CD4-positive, alpha-beta T cell treated with Interleukin-6 for 4 hours (primary cell): ENCODE results near the gene ERVK3-1.
"Not testable (repeated sequence)": the region's sequence is repeated elsewhere in the genome, so short reads cannot be mapped to it uniquely, and the experiment has no call there.

ENCODE experiments used
- DNase-seq: peaks from one replicate; pipeline ENCODE4 v3.0.0-alpha.2; 2020; ENCODE audit warnings: mixed read lengths

Gene ERVK3-1

GRCh38 chr19:58305932-58306323, 751 bp downstream of the ERVK3-1 start:
- no peak for DNase-seq

- DNase-seq, result no peak
These were observed 2.6 kb downstream of the ERVK3-1 start for GRCh38 chr19:58307736-58308135.

- not testable (repeated sequence) for DNase-seq
These were observed 5.5 kb downstream of the ERVK3-1 start for GRCh38 chr19:58310685-58311084.

GRCh38 chr19:58311345-58311865, 6.2 kb downstream of the ERVK3-1 start:
- DNase-seq, result no peak

GRCh38 chr19:58315580-58315979, 10.4 kb downstream of the ERVK3-1 start:
- DNase-seq, result no peak

- DNase-seq, result peak; percentile 7
These were observed 12.4 kb downstream of the ERVK3-1 start for GRCh38 chr19:58317476-58318072.

- DNase-seq, result no peak
These were observed 13.1 kb downstream of the ERVK3-1 start for GRCh38 chr19:58318297-58318696.

GRCh38 chr19:58319241-58319640, 14.1 kb downstream of the ERVK3-1 start:
- DNase-seq, result no peak

- no peak for DNase-seq
These were observed 20.3 kb downstream of the ERVK3-1 start for GRCh38 chr19:58325311-58326022.

GRCh38 chr19:58326501-58326913, 21.3 kb downstream of the ERVK3-1 start:
- DNase-seq, result no peak

- peak; percentile 91 for DNase-seq
These were observed 21.9 kb downstream of the ERVK3-1 start, which contains the start of gene ZSCAN22 for GRCh38 chr19:58326914-58327726. Gene ZSCAN22 (plus strand): TSS chr19:58326994. CDS start chr19:58334803, 7,809 bp downstream.

- peak; percentile 30 for DNase-seq
These were observed 23.8 kb downstream of the ERVK3-1 start for GRCh38 chr19:58328999-58329398.

- no peak for DNase-seq
These were observed 25.3 kb downstream of the ERVK3-1 start for GRCh38 chr19:58330458-58330857.

GRCh38 chr19:58332697-58333096, 27.5 kb downstream of the ERVK3-1 start:
- DNase-seq, result no peak

- DNase-seq, result no peak
These were observed 29.6 kb downstream of the ERVK3-1 start for GRCh38 chr19:58334691-58335249.

GRCh38 chr19:58335630-58336029, 30.5 kb downstream of the ERVK3-1 start:
- DNase-seq, result no peak

GRCh38 chr19:58336216-58336615, 31.0 kb downstream of the ERVK3-1 start:
- no peak for DNase-seq

- no peak for DNase-seq
These were observed 31.6 kb downstream of the ERVK3-1 start for GRCh38 chr19:58336820-58337219.

- no peak for DNase-seq
These were observed 33.2 kb downstream of the ERVK3-1 start for GRCh38 chr19:58338336-58338735.

- no peak for DNase-seq
These were observed 33.8 kb downstream of the ERVK3-1 start for GRCh38 chr19:58338825-58339558.

- DNase-seq, result no peak
These were observed 40.4 kb downstream of the ERVK3-1 start for GRCh38 chr19:58345558-58345957.
